RWPE2 (cell line): ENCODE results near the gene TTBK1.
A peak's percentile ranks its signal among the peaks of the same experiment; 100 is the strongest.

ENCODE experiments used
- ATAC-seq: fragments of 200-7000 bp; cut with Tn5 transposase; 3 replicates; pipeline ENCODE4 v1.9.1; 2021; ENCODE audit warnings: low read depth
- DNase-seq: peaks from one replicate; pipeline ENCODE4 v3.0.0-alpha.2; 2020; ENCODE audit warnings: low spot score
- H3K27ac ChIP-seq: fragments of 450-650 bp; 2 replicates; pipeline ENCODE4 v1.5.1; 2017; ENCODE audit warnings: mild to moderate bottlenecking; ENCODE audit not compliant: poor library complexity, severe bottlenecking
- H3K27me3 ChIP-seq: fragments of 250-450 bp; sonication (Bioruptor Pico); 2 replicates; pipeline ENCODE4 v1.5.1; 2021; ENCODE audit warnings: mild to moderate bottlenecking, moderate library complexity; ENCODE audit not compliant: insufficient read depth, poor library complexity, severe bottlenecking
- H3K36me3 ChIP-seq: fragments of 250-450 bp; sonication (Bioruptor Pico); 2 replicates; pipeline ENCODE4 v1.5.1; 2020; ENCODE audit warnings: low read depth, mild to moderate bottlenecking, moderate library complexity
- H3K4me1 ChIP-seq: fragments of 250-450 bp; sonication (Bioruptor Pico); 2 replicates; pipeline ENCODE4 v1.5.1; 2021; ENCODE audit warnings: mild to moderate bottlenecking, moderate library complexity; ENCODE audit not compliant: insufficient read depth, poor library complexity, severe bottlenecking
- H3K4me3 ChIP-seq: fragments of 250-450 bp; sonication (Bioruptor Pico); 2 replicates; pipeline ENCODE4 v1.5.1; 2021; ENCODE audit warnings: mild to moderate bottlenecking, moderate library complexity; ENCODE audit not compliant: severe bottlenecking
- H3K9me3 ChIP-seq: fragments of 250-450 bp; sonication (Bioruptor Pico); 2 replicates; pipeline ENCODE4 v1.5.1; 2021; ENCODE audit warnings: mild to moderate bottlenecking, moderate library complexity; ENCODE audit not compliant: severe bottlenecking
- TF ChIP-seq, protein P1 (sequence below): fragments of 450-650 bp; IDR thresholded peaks from one replicate; pipeline ENCODE4 v1.5.1; 2017; ENCODE audit warnings: mild to moderate bottlenecking, moderate library complexity; ENCODE audit not compliant: poor library complexity, severe bottlenecking

Gene TTBK1

DNA sequence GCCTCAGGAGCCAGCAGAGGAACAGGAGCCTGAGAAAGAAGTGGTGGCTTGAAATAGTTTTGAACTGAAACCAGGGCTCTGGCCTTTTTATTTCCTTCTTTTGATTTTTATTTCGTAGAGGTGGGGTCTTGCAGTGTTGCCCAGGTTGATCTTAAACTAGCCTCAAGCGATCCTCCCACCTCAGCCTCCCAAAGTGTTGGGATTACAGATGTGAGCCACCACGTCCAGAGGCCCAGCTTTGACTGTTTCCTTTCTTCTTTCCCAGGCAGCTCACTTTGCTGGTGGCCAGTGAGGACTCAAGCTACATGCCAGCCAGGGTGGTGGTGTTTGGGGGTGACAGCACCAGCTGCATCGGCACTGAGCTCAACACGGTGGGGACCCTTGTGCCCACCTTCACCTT, 40.8 kb upstream of the TTBK1 start:
- ATAC-seq (no peak), DNase-seq (peak; percentile 12)
- TF ChIP-seq, protein P1, sequence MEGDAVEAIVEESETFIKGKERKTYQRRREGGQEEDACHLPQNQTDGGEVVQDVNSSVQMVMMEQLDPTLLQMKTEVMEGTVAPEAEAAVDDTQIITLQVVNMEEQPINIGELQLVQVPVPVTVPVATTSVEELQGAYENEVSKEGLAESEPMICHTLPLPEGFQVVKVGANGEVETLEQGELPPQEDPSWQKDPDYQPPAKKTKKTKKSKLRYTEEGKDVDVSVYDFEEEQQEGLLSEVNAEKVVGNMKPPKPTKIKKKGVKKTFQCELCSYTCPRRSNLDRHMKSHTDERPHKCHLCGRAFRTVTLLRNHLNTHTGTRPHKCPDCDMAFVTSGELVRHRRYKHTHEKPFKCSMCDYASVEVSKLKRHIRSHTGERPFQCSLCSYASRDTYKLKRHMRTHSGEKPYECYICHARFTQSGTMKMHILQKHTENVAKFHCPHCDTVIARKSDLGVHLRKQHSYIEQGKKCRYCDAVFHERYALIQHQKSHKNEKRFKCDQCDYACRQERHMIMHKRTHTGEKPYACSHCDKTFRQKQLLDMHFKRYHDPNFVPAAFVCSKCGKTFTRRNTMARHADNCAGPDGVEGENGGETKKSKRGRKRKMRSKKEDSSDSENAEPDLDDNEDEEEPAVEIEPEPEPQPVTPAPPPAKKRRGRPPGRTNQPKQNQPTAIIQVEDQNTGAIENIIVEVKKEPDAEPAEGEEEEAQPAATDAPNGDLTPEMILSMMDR: no peak
- no peaks in the 10 kb centered on the region for H3K4me1 ChIP-seq
- no peaks in the 10 kb centered on the region for H3K9me3 ChIP-seq
- H3K4me3 ChIP-seq: no peak overlapping the region
- H3K27ac ChIP-seq: no peak overlapping the region
- no peaks in the 10 kb centered on the region for H3K27me3 ChIP-seq
- peaks cover 23% of the 10 kb centered on the region for H3K36me3 ChIP-seq

DNA sequence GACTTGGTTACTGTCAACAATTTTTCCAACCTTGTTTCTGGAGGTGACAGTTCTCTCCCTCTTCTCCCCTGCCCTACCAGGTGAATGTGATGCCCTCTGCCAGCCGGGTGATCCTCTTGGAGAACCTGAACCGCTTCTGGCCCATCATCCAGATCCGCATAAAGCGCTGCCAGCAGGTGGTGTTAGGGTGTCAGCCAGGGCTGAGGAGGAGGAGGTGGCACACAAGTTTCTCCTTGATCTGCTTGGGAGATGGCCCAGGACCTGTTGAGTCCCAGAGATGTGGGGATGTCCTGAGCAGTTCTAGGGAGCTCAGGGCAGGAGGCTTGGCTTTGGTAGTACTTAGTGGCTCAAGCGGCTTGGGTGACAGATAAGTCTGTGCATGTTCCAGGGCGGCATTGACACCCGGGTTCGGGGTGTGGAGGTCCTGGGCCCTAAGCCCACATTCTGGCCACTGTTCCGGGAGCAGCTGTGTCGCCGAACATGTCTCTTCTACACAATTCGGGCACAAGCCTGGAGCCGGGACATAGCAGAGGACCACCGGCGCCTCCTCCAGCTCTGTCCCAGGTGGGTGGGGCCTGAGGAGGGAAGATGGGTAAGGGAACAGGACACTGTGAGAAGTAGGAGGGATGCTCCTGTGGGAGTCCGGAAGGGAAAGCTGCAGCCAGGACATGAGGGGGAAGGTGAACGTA, 40.1 kb upstream of the TTBK1 start:
- H3K27ac ChIP-seq: no peak overlapping the region
- H3K4me3 ChIP-seq: no peak overlapping the region
- H3K27me3 ChIP-seq: no peaks in the 10 kb centered on the region
- no peak for DNase-seq
- TF ChIP-seq, protein P1: no peak
- no peaks in the 10 kb centered on the region for H3K4me1 ChIP-seq
- no peak for ATAC-seq
- peaks cover 20% of the 10 kb centered on the region for H3K36me3 ChIP-seq
- H3K9me3 ChIP-seq: no peaks in the 10 kb centered on the region

DNA sequence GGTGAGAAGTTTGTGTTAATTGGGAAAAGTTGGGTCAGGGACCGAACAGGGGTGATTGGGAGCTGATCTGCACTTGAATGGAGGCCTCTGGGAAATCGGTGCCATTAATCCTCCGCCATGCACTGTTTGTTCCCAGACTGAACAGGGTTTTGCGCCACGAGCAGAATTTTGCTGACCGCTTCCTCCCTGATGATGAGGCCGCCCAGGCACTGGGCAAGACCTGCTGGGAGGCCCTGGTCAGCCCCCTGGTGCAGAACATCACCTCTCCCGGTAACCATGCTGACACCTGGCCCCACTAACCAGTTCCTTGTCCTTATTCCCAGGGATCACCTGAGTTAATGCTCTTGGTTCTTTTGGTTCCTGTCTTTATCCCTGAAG, 39.6 kb upstream of the TTBK1 start:
- H3K27ac ChIP-seq: no peak overlapping the region

DNA sequence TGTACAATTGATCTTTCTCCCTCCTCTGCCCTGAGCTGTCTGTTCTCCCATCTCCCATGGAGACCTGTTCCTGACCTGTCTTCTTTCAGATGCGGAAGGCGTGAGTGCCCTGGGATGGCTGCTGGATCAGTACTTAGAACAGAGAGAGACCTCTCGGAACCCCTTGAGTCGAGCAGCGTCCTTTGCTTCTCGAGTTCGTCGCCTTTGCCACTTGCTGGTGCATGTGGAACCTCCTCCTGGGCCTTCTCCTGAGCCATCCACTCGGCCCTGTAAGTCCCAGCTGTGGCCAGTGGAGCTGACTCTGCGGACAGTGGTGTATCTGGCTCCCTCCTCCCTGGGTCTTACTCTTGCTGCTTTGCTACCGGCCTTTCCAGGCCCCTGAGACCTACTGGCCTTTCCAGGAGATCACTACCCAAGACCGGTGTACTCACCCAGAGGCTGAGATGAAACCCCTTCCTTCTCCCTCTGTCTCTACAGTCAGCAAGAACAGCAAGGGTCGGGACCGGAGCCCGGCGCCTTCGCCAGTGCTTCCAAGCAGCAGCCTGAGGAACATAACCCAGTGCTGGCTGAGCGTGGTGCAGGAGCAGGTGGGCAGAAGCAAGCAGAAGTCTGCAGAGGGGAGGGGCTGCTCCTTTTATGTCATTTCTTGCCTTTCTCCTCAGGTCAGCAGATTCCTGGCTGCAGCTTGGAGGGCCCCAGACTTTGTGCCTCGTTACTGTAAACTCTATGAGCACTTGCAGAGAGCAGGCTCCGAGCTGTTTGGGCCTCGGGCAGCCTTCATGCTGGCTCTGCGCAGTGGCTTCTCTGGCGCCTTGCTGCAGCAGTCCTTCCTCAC, 38.8 kb upstream of the TTBK1 start:
- ATAC-seq (no peak), DNase-seq (peak; percentile 54)
- TF ChIP-seq, protein P1: no peak

More for the DNA sequence above, 39.6 kb upstream of the TTBK1 start:
- TF ChIP-seq, protein P1: no peak
- ATAC-seq: no peak
- no peaks in the 10 kb centered on the region for H3K27me3 ChIP-seq
- H3K4me3 ChIP-seq: no peak overlapping the region
- DNase-seq: peak; percentile 9
- H3K36me3 ChIP-seq: peaks cover 20% of the 10 kb centered on the region
- H3K9me3 ChIP-seq: no peaks in the 10 kb centered on the region
- no peaks in the 10 kb centered on the region for H3K4me1 ChIP-seq

More for the DNA sequence above, 38.8 kb upstream of the TTBK1 start:
- Histone ChIP-seq H3K9me3 (no peaks in the 10 kb centered on the region), H3K36me3 (peaks cover 15% of the 10 kb centered on the region), H3K4me1 (no peaks in the 10 kb centered on the region), H3K27me3 (no peaks in the 10 kb centered on the region), H3K27ac (no peak overlapping the region), H3K4me3 (no peak overlapping the region)
